Esophagus squamous epithelium (tissue), 5 donors: ENCODE results near the gene ZNF277. TPM values are rescaled to one million over a fixed set of nuclear protein-coding genes. Genes with fewer than 3 reads are reported as not detected.

Source experiments
- DNase-seq: peaks from one replicate; lab custom pipeline; 2025; lab: John Stamatoyannopoulos, UW
- H3K27ac ChIP-seq, 4 donors: fragments of 200-600 bp; sonication (generic); one replicate each; pipeline ENCODE4 v1.5.1; 2016 to 2019; ENCODE audit warnings: mild to moderate bottlenecking in 1 of 4
- H3K27me3 ChIP-seq, 4 donors: fragments of 200-600 bp; sonication (generic); 1 replicate in 3 of 4; 2 replicates in 1 of 4; pipeline versions ENCODE4 v1.5.1 to v1.6.0; 2017 to 2021; ENCODE audit warnings: antibody characterized with exemption in 1 of 4
- H3K36me3 ChIP-seq, 3 donors: fragments of 200-600 bp; sonication (generic); one replicate each; pipeline ENCODE4 v1.5.1; 2016 to 2019
- H3K4me1 ChIP-seq, 3 donors: fragments of 200-600 bp; sonication (generic); one replicate each; pipeline ENCODE4 v1.5.1; 2017 to 2019
- H3K4me3 ChIP-seq, 4 donors: fragments of 200-600 bp; sonication (generic); 1 replicate in 3 of 4; 2 replicates in 1 of 4; pipeline ENCODE4 v1.5.1; 2016 to 2019; ENCODE audit warnings: mild to moderate bottlenecking in 2 of 4, moderate library complexity in 1 of 4
- H3K9me3 ChIP-seq, 3 donors: fragments of 200-600 bp; sonication (generic); one replicate each; pipeline ENCODE4 v1.5.1; 2016 to 2019
- POLR2A ChIP-seq, 4 donors: fragments of 450-650 bp; IDR thresholded peaks; one replicate each; pipeline ENCODE4 v1.6.1; 2017; ENCODE audit warnings: antibody characterized with exemption in 4 of 4, mild to moderate bottlenecking in 4 of 4, moderate library complexity in 3 of 4
- WGBS, 2 donors: methylation state at CpG; one replicate each; pipeline ENCODE4 v1.1.5; 2018; 5-methylcytosine and 5-hydroxymethylcytosine counted together
- intact Hi-C: fragments of 100-400 bp; cut with DNase I; formaldehyde crosslinking; loops from one replicate; pipeline ENCODE4 v1.15.0; 2022
- total RNA-seq, 4 donors: library from RNA; depleted of rRNA; stranded (reverse); fragments of >200 nt; gene quantifications; one replicate each; pipeline ENCODE4 v1.1.0, GENCODE V29; 2016
- TF ChIP-seq, protein P1 (sequence below), 6 experiments: fragments of 450-650 bp in 4 of 6; fragments of 200-600 bp in 2 of 6; sonication (generic) in 2 of 6; IDR thresholded peaks; one replicate each; pipeline ENCODE4 v1.5.1; 2016 to 2019; ENCODE audit warnings: antibody characterized with exemption in 6 of 6, mild to moderate bottlenecking in 4 of 6, moderate library complexity in 4 of 6
- donor health status: DM: yes; HTN: yes; CAD: no.

The ZNF277 gene
- total RNA-seq, 4 donors from 2014 or later = 7.3 to 32.0 (median 19.6) TPM

DNA sequence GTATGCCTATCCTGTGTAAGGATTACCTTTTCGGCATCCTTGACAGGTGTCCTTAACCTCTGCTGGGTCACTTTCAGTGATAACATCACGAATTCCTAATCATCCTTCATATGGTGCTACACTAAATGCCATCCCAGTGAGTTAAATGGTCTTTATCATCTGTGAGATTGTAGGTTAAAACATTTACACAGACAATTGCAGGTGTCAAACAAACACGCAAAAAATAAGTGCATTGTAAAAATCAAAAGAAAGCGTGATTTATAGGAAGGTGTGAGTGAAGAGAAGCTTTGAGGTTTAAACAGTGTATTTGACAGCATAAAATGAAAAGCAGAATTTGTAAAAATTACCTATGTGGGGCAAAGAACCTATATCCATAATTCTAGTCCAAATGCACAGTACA lies 132.3 kb downstream of the ZNF277 start:
- H3K4me3 ChIP-seq = no peak overlapping the region
- H3K27ac ChIP-seq = no peak overlapping the region
- no peaks in the 10 kb centered on the region for H3K9me3 ChIP-seq
- no peak for DNase-seq
- peaks cover 3 to 92% (median 5%) of the 10 kb centered on the region in 3 donors for H3K36me3 ChIP-seq
- WGBS, 2 donors = 92 to 97% methylated on average over 4 of the region's 4 CpGs
- intact Hi-C loops = no loop called here
- no peaks in the 10 kb centered on the region for H3K4me1 ChIP-seq
- TF ChIP-seq, protein P1, sequence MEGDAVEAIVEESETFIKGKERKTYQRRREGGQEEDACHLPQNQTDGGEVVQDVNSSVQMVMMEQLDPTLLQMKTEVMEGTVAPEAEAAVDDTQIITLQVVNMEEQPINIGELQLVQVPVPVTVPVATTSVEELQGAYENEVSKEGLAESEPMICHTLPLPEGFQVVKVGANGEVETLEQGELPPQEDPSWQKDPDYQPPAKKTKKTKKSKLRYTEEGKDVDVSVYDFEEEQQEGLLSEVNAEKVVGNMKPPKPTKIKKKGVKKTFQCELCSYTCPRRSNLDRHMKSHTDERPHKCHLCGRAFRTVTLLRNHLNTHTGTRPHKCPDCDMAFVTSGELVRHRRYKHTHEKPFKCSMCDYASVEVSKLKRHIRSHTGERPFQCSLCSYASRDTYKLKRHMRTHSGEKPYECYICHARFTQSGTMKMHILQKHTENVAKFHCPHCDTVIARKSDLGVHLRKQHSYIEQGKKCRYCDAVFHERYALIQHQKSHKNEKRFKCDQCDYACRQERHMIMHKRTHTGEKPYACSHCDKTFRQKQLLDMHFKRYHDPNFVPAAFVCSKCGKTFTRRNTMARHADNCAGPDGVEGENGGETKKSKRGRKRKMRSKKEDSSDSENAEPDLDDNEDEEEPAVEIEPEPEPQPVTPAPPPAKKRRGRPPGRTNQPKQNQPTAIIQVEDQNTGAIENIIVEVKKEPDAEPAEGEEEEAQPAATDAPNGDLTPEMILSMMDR (IDR thresholded peaks at IDR 0.05) = no peak
- TF ChIP-seq POLR2A (IDR thresholded peaks at IDR 0.05) = no peak
- no peaks in the 10 kb centered on the region for H3K27me3 ChIP-seq

DNA sequence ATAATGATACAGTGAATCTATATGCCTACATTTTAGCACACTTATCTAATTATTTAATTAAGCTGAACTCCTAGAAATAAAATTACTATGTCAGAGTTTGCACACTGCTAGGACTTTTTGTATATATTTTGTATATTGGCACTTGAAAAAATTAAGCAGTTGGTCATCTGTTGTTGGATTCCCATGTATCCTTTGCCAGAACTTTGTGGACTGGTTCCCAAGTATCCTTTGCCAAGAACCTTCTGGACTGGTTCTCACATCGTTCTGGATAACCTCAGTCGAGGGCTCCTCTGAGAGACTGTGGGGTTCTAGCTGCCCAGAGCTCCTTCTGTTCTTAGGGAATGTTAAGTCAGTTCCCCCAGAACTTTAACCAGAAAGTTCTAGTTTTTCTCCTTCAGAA lies 135.0 kb downstream of the ZNF277 start:
- no peak overlapping the region for H3K4me3 ChIP-seq
- 92 to 100% methylated on average over 2 of the region's 2 CpGs for WGBS, 2 donors
- peaks cover 3 to 83% (median 5%) of the 10 kb centered on the region in 3 donors for H3K36me3 ChIP-seq
- no peaks in the 10 kb centered on the region for H3K4me1 ChIP-seq
- intact Hi-C loops = no loop called here
- H3K27ac ChIP-seq = no peak overlapping the region
- no peak for DNase-seq
- no peaks in the 10 kb centered on the region for H3K9me3 ChIP-seq
- H3K27me3 ChIP-seq = no peaks in the 10 kb centered on the region
- TF ChIP-seq, protein P1 (IDR thresholded peaks at IDR 0.05) = no peak
- no peak for TF ChIP-seq POLR2A (IDR thresholded peaks at IDR 0.05)

DNA sequence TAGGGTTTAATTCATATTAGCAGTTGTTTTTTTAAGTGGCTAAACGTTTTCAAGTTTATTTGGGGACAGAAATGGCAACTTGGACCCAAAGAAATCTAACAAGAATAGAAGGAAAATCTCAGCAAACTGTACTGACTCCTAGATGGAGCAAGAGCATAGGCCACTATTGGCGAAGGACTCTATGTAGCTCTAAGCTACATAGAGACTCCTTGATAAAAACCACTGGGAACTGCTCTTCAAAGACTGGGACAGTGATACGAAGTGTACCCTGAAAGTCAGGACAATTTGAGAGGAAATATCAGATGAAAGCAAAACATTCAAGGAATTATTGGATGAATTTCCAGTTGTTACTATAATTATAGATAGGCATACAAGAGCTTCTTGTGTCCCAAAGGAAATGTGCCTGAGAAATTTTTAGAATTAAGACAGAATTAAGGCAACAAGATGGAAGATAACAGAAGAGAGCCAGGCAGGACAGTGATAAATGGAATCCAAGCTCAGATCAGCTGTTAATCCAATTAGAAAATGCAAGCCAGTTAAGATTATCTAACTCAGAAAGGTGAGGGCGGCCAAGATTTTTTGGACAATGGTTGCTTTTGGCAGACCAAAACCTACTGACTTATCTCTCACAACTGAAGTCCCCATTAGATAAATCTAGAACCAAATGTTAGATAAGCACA lies 140.0 kb downstream of the ZNF277 start:
- WGBS, 2 donors = 83 to 84% methylated on average over 4 of the region's 4 CpGs
- Histone ChIP-seq H3K27me3 (no peaks in the 10 kb centered on the region), H3K4me3 (no peak overlapping the region), H3K4me1 (peaks cover 0 to 8% (median 0%) of the 10 kb centered on the region in 3 donors), H3K27ac (no peak overlapping the region), H3K36me3 (peaks cover 3 to 36% (median 5%) of the 10 kb centered on the region in 3 donors), H3K9me3 (no peaks in the 10 kb centered on the region)
- DNase-seq = no peak
- intact Hi-C loops = no loop called here
- TF ChIP-seq, protein P1 (IDR thresholded peaks at IDR 0.05) = no peak
- TF ChIP-seq POLR2A (IDR thresholded peaks at IDR 0.05) = no peak

GRCh38 chr7:112347088-112347487 lies 140.6 kb downstream of the ZNF277 start:
- no peaks in the 10 kb centered on the region for H3K9me3 ChIP-seq
- intact Hi-C loops = no loop called here

DNA sequence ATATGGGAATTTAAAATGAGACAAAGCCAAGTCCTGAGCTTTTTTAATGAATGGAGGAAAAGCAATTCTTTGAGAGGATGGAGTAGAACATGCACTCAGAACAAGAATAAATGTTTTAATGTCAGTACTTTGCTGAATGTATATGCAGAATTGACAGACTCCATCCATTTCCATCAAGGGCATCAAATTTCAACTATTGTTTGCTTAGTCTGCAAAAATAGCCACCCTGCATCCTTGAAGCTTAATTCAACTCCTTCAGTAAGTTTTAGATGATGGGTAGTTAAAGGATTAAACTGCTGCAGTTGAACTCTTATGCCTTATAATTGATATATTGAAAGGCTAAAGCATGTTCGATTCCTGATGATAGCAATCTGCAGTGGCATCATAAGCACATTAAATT lies 144.1 kb downstream of the ZNF277 start:
- no peak for DNase-seq
- Histone ChIP-seq H3K9me3 (no peaks in the 10 kb centered on the region), H3K4me3 (no peak overlapping the region), H3K36me3 (peaks cover 0 to 3% (median 0%) of the 10 kb centered on the region in 3 donors), H3K27me3 (no peaks in the 10 kb centered on the region), H3K4me1 (peaks cover 0 to 8% (median 0%) of the 10 kb centered on the region in 3 donors), H3K27ac (no peak overlapping the region)
- TF ChIP-seq POLR2A (IDR thresholded peaks at IDR 0.05) = no peak
- TF ChIP-seq, protein P1 (IDR thresholded peaks at IDR 0.05) = no peak
- WGBS, 2 donors = 88 to 89% methylated on average over 1 of the region's 1 CpG
- intact Hi-C loops = no loop called here

More at GRCh38 chr7:112347088-112347487, 140.6 kb downstream of the ZNF277 start:
- no peak for DNase-seq
- Histone ChIP-seq H3K36me3 (peaks cover 3 to 30% (median 5%) of the 10 kb centered on the region in 3 donors), H3K4me1 (peaks cover 0 to 8% (median 0%) of the 10 kb centered on the region in 3 donors), H3K27ac (no peak overlapping the region), H3K27me3 (no peaks in the 10 kb centered on the region), H3K4me3 (no peak overlapping the region)
- TF ChIP-seq, protein P1 (IDR thresholded peaks at IDR 0.05) = no peak
- no peak for TF ChIP-seq POLR2A (IDR thresholded peaks at IDR 0.05)
